Measurements from ENCODE around the gene MAP4K5. TPM values are rescaled to one million over a fixed set of nuclear protein-coding genes. Genes with fewer than 3 reads are reported as not detected.

MAP4K5 gene
- total and polyA plus RNA-seq, 4 donors, result 55.5 to 91.3 (median 66.7) TPM

- H3K27ac ChIP-seq (ENCODE audit: low read depth, low read length), result no peak overlapping the region
- no peak overlapping the region for H3K4me3 ChIP-seq (ENCODE audit: low read depth, low read length)
- no peak for DNase-seq (ENCODE audit: low read depth in 4 of 6, low spot score in 6 of 6)
- H3K4me1 ChIP-seq (ENCODE audit: control insufficient read depth, insufficient read depth, low read length), result no peaks in the 10 kb centered on the region
- no CpG with 5 or more reads among the region's 2 CpGs for WGBS (ENCODE audit: insufficient coverage)
- H3K36me3 ChIP-seq (ENCODE audit: control insufficient read depth, insufficient read depth, low read length), result peaks cover 21% of the 10 kb centered on the region
- no peaks in the 10 kb centered on the region for H3K27me3 ChIP-seq (ENCODE audit: control insufficient read depth, insufficient read depth, low read length)
- H3K9me3 ChIP-seq (ENCODE audit: control insufficient read depth, insufficient read depth, low read length), result no peaks in the 10 kb centered on the region
Observed at GRCh38 chr14:50462111-50462510, 70.3 kb downstream of the MAP4K5 start.

- 100% methylated on average over 2 of the region's 2 CpGs for WGBS (ENCODE audit: insufficient coverage)
Observed at GRCh38 chr14:50453869-50454268, 78.5 kb downstream of the MAP4K5 start.

GRCh38 chr14:50452979-50453705 lies 79.2 kb downstream of the MAP4K5 start:
- Histone ChIP-seq H3K4me3 (ENCODE audit: low read depth, low read length) (no peak overlapping the region), H3K27ac (ENCODE audit: low read depth, low read length) (no peak overlapping the region), H3K9me3 (ENCODE audit: control insufficient read depth, insufficient read depth, low read length) (no peaks in the 10 kb centered on the region), H3K27me3 (ENCODE audit: control insufficient read depth, insufficient read depth, low read length) (no peaks in the 10 kb centered on the region), H3K4me1 (ENCODE audit: control insufficient read depth, insufficient read depth, low read length) (no peaks in the 10 kb centered on the region), H3K36me3 (ENCODE audit: control insufficient read depth, insufficient read depth, low read length) (peaks cover 4% of the 10 kb centered on the region)
- peak in 1 of 6 donors; percentile 2 for DNase-seq (ENCODE audit: low read depth in 4 of 6, low spot score in 6 of 6)
- 56% methylated on average over 1 of the region's 3 CpGs for WGBS (ENCODE audit: insufficient coverage)

More at GRCh38 chr14:50453869-50454268, 78.5 kb downstream of the MAP4K5 start:
- no peaks in the 10 kb centered on the region for H3K4me1 ChIP-seq (ENCODE audit: control insufficient read depth, insufficient read depth, low read length)
- no peak overlapping the region for H3K27ac ChIP-seq (ENCODE audit: low read depth, low read length)
- DNase-seq (ENCODE audit: low read depth in 4 of 6, low spot score in 6 of 6), result no peak
- no peaks in the 10 kb centered on the region for H3K27me3 ChIP-seq (ENCODE audit: control insufficient read depth, insufficient read depth, low read length)
- no peaks in the 10 kb centered on the region for H3K9me3 ChIP-seq (ENCODE audit: control insufficient read depth, insufficient read depth, low read length)
- no peak overlapping the region for H3K4me3 ChIP-seq (ENCODE audit: low read depth, low read length)
- peaks cover 4% of the 10 kb centered on the region for H3K36me3 ChIP-seq (ENCODE audit: control insufficient read depth, insufficient read depth, low read length)

GRCh38 chr14:50452296-50452695 lies 80.1 kb downstream of the MAP4K5 start:
- WGBS (ENCODE audit: insufficient coverage), result 100% methylated on average over 1 of the region's 1 CpG
- H3K4me1 ChIP-seq (ENCODE audit: control insufficient read depth, insufficient read depth, low read length), result no peaks in the 10 kb centered on the region
- H3K36me3 ChIP-seq (ENCODE audit: control insufficient read depth, insufficient read depth, low read length), result peaks cover 4% of the 10 kb centered on the region
- no peak overlapping the region for H3K27ac ChIP-seq (ENCODE audit: low read depth, low read length)
- DNase-seq (ENCODE audit: low read depth in 4 of 6, low spot score in 6 of 6), result no peak
- no peak overlapping the region for H3K4me3 ChIP-seq (ENCODE audit: low read depth, low read length)
- H3K27me3 ChIP-seq (ENCODE audit: control insufficient read depth, insufficient read depth, low read length), result no peaks in the 10 kb centered on the region
- no peaks in the 10 kb centered on the region for H3K9me3 ChIP-seq (ENCODE audit: control insufficient read depth, insufficient read depth, low read length)

GRCh38 chr14:50451854-50452253 lies 80.5 kb downstream of the MAP4K5 start:
- no peaks in the 10 kb centered on the region for H3K4me1 ChIP-seq (ENCODE audit: control insufficient read depth, insufficient read depth, low read length)
- DNase-seq (ENCODE audit: low read depth in 4 of 6, low spot score in 6 of 6), result no peak
- no peaks in the 10 kb centered on the region for H3K27me3 ChIP-seq (ENCODE audit: control insufficient read depth, insufficient read depth, low read length)
- peaks cover 4% of the 10 kb centered on the region for H3K36me3 ChIP-seq (ENCODE audit: control insufficient read depth, insufficient read depth, low read length)
- H3K4me3 ChIP-seq (ENCODE audit: low read depth, low read length), result no peak overlapping the region
- H3K9me3 ChIP-seq (ENCODE audit: control insufficient read depth, insufficient read depth, low read length), result no peaks in the 10 kb centered on the region
- 100% methylated on average over 1 of the region's 6 CpGs for WGBS (ENCODE audit: insufficient coverage)
- H3K27ac ChIP-seq (ENCODE audit: low read depth, low read length), result no peak overlapping the region

GRCh38 chr14:50447461-50447860 lies 84.9 kb downstream of the MAP4K5 start:
- peaks cover 14% of the 10 kb centered on the region for H3K36me3 ChIP-seq (ENCODE audit: control insufficient read depth, insufficient read depth, low read length)
- no peak for DNase-seq (ENCODE audit: low read depth in 4 of 6, low spot score in 6 of 6)
- no CpG with 5 or more reads among the region's 1 CpG for WGBS (ENCODE audit: insufficient coverage)
- H3K27ac ChIP-seq (ENCODE audit: low read depth, low read length), result no peak overlapping the region
- no peaks in the 10 kb centered on the region for H3K9me3 ChIP-seq (ENCODE audit: control insufficient read depth, insufficient read depth, low read length)
- H3K4me1 ChIP-seq (ENCODE audit: control insufficient read depth, insufficient read depth, low read length), result no peaks in the 10 kb centered on the region
- H3K27me3 ChIP-seq (ENCODE audit: control insufficient read depth, insufficient read depth, low read length), result no peaks in the 10 kb centered on the region
- no peak overlapping the region for H3K4me3 ChIP-seq (ENCODE audit: low read depth, low read length)

- Histone ChIP-seq H3K27ac (ENCODE audit: low read depth, low read length) (no peak overlapping the region), H3K27me3 (ENCODE audit: control insufficient read depth, insufficient read depth, low read length) (no peaks in the 10 kb centered on the region), H3K4me3 (ENCODE audit: low read depth, low read length) (no peak overlapping the region), H3K36me3 (ENCODE audit: control insufficient read depth, insufficient read depth, low read length) (no peaks in the 10 kb centered on the region), H3K4me1 (ENCODE audit: control insufficient read depth, insufficient read depth, low read length) (no peaks in the 10 kb centered on the region), H3K9me3 (ENCODE audit: control insufficient read depth, insufficient read depth, low read length) (no peaks in the 10 kb centered on the region)
- DNase-seq (ENCODE audit: low read depth in 4 of 6, low spot score in 6 of 6), result no peak
Observed at GRCh38 chr14:50434528-50434927, 97.8 kb downstream of the MAP4K5 start.

- H3K9me3 ChIP-seq (ENCODE audit: control insufficient read depth, insufficient read depth, low read length), result no peaks in the 10 kb centered on the region
- no peaks in the 10 kb centered on the region for H3K27me3 ChIP-seq (ENCODE audit: control insufficient read depth, insufficient read depth, low read length)
- no peaks in the 10 kb centered on the region for H3K4me1 ChIP-seq (ENCODE audit: control insufficient read depth, insufficient read depth, low read length)
- no peaks in the 10 kb centered on the region for H3K36me3 ChIP-seq (ENCODE audit: control insufficient read depth, insufficient read depth, low read length)
- no peak for DNase-seq (ENCODE audit: low read depth in 4 of 6, low spot score in 6 of 6)
- H3K4me3 ChIP-seq (ENCODE audit: low read depth, low read length), result no peak overlapping the region
- no peak overlapping the region for H3K27ac ChIP-seq (ENCODE audit: low read depth, low read length)
- no CpG with 5 or more reads among the region's 1 CpG for WGBS (ENCODE audit: insufficient coverage)
Observed at GRCh38 chr14:50432131-50432530, 100.2 kb downstream of the MAP4K5 start.

GRCh38 chr14:50425816-50426215 lies 106.6 kb downstream of the MAP4K5 start:
- Histone ChIP-seq H3K4me1 (ENCODE audit: control insufficient read depth, insufficient read depth, low read length) (no peaks in the 10 kb centered on the region), H3K27ac (ENCODE audit: low read depth, low read length) (no peak overlapping the region), H3K27me3 (ENCODE audit: control insufficient read depth, insufficient read depth, low read length) (no peaks in the 10 kb centered on the region), H3K9me3 (ENCODE audit: control insufficient read depth, insufficient read depth, low read length) (no peaks in the 10 kb centered on the region), H3K36me3 (ENCODE audit: control insufficient read depth, insufficient read depth, low read length) (peaks cover 14% of the 10 kb centered on the region), H3K4me3 (ENCODE audit: low read depth, low read length) (no peak overlapping the region)
- no peak for DNase-seq (ENCODE audit: low read depth in 4 of 6, low spot score in 6 of 6)
- WGBS (ENCODE audit: insufficient coverage), result no CpG with 5 or more reads among the region's 3 CpGs

- H3K9me3 ChIP-seq (ENCODE audit: control insufficient read depth, insufficient read depth, low read length), result no peaks in the 10 kb centered on the region
- no peaks in the 10 kb centered on the region for H3K4me1 ChIP-seq (ENCODE audit: control insufficient read depth, insufficient read depth, low read length)
- H3K27me3 ChIP-seq (ENCODE audit: control insufficient read depth, insufficient read depth, low read length), result no peaks in the 10 kb centered on the region
- peaks cover 16% of the 10 kb centered on the region for H3K36me3 ChIP-seq (ENCODE audit: control insufficient read depth, insufficient read depth, low read length)
- DNase-seq (ENCODE audit: low read depth in 4 of 6, low spot score in 6 of 6), result no peak
- no peak overlapping the region for H3K4me3 ChIP-seq (ENCODE audit: low read depth, low read length)
- no peak overlapping the region for H3K27ac ChIP-seq (ENCODE audit: low read depth, low read length)
- no CpG with 5 or more reads among the region's 2 CpGs for WGBS (ENCODE audit: insufficient coverage)
Observed at GRCh38 chr14:50425105-50425504, 107.3 kb downstream of the MAP4K5 start.
